Hematopoietic multipotent progenitor cell treated with erythropoietin and hydrocortisone succinate and interleukin-3 and kit ligand, for 6 days (in vitro differentiated cells): ENCODE data around the gene MYO1E.

ENCODE experiments used
- DNase-seq: peaks from one replicate; pipeline ENCODE4 v3.0.0-alpha.2; 2015

MYO1E gene

DNA sequence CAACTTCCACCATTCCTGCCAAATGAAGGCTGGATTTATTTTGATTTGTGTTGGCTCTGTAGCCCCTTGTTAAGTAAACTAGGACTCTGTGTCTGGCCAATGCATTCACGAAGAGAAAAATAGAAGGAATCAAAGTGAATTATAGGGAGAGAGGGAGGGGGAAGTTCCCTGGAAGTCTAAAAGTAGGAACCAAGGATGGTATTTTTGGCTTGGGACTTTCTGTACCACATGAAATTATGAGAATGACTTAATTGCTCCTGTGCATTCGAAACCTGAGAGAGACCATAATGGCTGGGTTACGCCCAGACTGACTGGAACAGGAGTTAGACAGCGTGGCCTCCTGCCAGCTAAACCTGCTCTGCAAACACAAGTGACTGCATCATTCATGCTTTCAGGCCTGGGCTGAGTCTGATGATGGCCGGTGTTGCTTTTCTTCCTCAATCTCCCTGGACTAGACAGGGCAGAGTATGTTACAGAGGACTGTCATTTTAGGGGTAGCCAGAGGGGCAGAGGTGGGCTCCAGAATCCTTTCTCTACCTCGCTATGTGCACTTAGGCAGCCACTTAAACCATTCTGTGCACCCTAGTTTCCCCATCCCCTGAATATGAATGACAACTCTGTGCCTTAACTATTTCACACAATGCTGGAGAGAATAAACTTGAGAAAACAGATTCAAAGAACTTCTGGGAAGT is 58.9 kb downstream of the MYO1E start:
- no peak for DNase-seq

DNA sequence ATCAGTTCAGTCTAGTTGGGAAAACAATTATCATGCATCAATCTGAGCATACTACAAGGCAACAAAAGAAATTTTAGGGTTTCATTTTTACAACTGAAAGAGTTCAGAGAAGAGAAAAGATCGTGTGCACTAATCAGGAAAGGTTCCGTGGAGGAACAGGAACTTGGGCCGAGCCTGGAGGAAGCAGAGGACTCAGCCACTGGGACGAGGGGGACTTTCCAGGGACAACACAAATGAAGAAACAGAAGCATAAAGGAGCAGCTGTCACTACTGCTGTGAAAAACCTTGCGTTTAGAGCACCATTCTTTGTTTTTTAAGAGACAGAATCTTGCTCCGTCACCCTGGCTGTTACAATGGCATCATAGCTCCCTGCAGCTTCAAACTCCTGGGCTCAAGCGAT is 60.5 kb downstream of the MYO1E start:
- no peak for DNase-seq

DNA sequence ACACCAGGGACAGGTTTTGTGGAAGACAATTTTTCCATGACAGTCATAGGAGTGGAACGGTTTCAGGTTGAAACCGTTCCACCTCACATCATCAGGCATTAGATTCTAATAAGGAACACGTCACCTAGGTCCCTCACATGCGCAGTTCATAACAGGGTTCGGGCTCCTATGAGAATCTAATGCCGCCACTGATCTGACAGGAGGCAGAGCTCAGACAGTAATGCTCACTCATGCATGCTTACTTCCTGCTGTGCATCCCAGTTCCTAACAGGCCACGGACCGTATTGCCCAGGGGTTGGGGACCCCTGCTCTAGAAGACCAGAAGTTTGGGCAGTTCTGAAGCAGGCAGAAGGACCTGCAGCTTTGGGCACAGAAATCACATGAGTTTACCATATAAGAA is 61.5 kb downstream of the MYO1E start:
- DNase-seq = no peak

DNA sequence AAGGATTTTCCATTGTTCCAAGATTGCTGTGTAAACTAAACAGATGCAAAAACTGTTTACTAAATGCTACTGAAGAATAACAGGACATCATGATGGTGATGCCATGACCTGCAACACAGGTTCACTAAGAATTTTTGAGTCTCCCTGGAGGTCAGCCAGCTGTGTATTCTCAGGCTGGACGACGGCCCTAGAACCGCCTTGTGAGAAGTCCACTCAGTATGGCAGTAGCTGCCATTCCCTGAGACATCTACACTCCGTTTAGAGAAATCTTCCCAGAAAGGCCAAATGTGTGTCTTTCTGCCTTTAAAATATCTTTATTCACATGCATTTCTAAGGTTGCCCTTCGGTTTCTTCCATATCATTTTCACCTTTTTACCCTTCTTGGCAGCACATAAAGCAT is 63.3 kb downstream of the MYO1E start:
- DNase-seq = no peak

DNA sequence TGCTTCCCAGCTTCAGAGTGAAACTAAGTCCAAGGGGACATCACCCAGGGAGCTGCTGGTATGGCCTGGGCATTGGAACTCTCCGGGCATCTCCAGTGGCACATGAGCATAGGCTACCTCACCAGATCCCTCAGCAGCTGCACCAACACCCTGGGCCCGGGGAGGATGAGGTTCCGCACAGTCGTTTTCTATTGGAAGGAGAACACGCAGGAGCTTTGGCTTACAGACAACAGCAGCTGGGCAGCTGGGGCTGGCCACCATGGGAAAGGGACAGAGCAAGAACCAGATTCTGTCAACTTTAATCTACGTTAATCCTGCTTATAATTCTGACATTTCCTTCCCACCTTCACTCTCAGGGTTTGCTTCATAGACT is 65.5 kb downstream of the MYO1E start:
- no peak for DNase-seq

DNA sequence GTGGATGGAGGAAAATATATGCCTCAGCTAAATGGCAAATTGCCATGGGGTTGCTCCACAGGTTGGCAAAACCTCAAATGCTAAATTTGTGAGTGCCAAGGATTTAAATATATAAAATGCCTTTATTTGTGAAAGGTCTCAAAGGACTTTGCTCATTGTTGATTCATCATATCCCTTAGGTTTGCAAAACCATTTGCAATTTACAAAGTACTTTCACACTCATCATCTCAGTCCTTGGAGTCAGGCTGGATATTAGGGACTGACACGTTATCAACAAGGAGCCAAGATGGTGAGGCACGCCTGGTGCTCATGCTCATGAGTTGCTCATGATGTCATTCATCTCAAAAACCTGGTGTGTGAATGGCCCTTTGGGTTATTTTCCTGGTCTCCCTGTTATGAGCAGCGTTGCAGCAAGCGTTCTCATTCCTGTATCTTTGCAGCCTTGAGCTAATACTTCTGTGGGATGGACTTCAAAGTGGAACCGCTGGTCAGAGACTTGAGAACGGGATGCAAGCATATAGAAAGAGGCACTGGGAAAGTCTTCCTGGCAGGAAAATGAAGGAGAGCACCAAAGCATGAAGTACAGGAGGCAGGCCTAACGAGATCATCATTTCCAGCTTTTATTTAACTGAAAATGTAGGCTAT is 66.0 kb downstream of the MYO1E start:
- DNase-seq = no peak

DNA sequence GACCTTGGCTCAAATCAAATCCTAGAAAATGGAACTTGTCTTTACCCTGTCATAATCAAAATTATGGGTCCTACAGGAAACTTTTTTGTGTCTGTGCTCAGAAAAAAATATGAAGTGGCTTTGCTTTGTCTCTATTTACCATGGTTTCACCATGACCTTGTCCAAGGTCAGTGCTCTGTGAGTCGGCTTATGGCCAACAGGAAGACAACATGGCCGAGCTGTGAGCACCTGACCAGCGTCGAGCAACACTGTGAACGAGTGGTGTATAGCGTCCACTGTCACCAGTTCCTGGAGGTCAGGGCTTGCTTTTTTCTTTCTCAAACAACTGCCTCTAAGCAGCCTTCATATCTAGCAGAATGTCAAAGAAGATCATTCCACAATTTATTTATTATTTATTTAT is 67.9 kb downstream of the MYO1E start:
- no peak for DNase-seq

DNA sequence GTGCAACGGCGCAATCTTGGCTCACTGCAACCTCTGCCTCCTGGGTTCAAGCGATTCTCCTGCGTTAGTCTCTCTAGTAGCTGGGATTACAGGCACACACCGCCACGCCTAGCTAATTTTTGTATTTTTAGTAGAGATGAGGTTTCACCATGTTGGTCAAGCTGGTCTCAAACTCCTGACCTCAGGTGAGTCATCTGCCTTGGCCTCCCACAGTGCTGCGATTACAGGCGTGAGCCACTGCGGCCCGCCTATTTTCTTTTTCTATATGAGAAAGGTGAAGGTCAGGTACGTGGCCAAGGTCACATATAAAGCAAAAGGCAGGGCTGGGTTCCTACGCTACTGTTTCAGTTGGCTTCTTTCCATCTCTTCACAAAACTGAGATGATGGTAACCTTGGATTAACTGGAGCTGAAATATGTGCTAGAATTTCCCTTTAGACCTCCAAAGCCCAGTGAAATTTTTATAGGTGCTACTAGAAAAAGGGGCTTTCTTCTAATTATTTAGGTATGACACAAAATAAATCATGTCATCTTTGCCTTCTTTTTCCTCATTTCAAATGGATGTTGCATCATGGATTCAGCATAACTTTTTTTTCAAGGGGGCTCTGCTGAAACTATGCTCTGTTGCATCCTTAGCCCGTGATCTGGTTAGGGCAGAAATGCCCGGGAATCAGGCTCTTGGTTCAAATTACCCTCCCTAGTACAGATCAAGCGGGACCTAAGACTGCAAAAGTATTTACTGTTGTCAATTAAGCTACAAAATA is 68.5 kb downstream of the MYO1E start:
- DNase-seq = no peak

DNA sequence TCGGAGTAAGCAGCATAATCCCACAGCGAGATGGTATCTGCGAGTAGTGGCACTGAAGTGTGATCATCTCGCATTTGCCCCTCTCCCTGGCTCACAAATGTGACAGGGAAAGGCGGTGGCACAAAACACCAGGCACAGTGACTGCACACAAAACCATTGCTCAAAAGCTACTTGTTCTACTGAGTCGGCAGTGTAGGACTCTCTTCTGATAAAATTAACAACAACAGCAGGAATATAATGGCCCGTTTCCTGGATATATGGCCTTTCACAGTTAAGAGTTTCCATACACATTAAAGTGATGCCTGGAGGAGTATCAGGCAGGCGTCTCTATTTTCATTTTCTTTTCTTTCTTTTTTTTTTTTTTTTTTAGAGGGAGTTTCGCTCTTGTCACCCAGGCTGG is 69.0 kb downstream of the MYO1E start:
- DNase-seq = no peak

DNA sequence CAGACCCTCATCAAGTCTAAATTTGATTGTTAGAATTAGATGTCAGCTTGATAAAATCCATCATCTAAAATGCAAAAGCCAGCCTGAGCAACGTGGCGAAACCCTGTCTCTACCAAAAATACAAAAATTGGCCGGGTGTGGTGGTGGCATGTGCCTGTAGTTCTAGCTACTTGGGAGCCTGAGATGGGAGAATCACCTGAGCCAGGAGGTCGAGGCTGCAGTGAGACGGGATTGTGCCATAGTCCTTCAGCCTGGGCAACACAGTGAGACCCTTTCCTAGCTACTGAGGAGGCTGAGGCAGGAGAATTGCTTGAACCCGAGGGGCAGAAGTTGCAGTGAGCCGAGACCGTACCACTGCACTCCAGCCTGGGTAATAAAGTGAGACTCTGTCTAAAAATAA is 69.5 kb downstream of the MYO1E start:
- no peak for DNase-seq

DNA sequence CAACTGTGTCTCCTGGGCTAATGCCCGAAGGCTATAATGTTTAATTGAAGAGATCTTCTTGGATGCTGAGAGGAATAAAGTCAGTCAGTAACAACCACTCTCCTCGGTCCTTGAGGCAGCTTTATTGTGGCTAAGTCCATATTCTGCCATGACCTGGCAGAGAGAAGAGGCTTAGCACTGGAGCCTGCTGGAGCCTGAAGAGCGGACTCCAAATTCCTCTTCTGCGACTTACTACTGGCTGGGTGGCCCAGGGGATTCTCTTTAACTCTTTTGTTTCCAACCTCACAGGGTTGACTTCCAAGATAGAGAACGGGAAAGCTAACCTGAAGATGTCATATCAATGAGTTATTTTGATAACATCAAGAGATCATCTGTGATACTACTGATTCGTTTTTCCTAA is 71.1 kb downstream of the MYO1E start:
- DNase-seq = no peak

DNA sequence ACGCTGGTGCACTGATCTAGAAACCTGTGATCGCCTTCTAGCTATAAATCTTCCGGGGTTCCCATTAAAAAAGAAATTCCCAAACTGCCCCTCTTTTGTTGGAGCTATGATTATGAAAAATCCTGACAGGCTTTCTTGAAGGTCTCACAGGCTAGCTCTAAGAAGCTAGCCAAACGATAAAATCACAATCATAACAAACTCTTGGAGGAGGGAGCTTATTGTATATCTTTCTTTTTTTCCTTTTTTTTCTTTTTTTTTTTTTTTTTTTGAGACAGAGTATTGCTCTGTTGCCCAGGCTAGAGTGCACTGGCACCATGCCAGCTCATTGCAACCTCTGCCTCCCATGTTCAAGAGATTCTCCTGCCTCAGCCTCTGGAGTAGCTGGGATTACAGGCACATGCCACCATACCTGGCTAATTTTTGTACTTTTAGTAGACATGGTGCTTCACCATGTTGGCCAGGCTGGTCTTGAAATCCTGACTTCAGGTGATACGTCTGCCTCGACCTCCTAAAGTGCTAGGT is 72.0 kb downstream of the MYO1E start:
- DNase-seq = peak; percentile 44

DNA sequence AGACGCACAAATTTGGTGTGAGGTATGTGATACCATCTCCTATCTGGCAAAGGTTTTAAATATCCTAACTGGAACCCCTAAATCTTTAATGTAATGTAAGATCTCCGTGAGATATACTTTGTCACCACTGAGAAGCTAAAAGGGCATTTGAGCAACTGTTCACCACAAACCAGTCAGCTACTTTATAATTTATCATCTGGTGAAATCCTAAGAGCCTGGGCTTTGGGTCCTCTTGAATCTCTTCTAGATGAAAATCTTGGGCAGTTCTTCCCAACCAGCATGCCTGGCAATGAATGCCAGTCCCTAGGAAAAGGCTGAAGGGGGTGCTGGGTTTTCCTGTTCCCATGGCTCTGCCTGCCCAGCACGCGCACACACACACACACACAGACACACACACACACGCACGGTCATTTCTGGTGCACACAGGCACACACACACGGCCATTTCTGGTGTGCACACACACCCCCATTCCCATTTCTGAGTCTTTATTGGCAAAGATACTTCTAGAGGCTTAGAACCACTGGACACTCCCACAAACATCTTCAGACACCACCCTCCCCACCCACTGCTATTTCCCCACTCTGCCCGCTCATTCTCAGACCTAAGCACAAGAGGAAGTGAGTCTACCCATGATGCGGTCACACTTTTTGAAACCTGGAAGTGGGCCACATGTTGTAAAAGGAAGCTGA is 72.6 kb downstream of the MYO1E start:
- DNase-seq = peak; percentile 91

DNA sequence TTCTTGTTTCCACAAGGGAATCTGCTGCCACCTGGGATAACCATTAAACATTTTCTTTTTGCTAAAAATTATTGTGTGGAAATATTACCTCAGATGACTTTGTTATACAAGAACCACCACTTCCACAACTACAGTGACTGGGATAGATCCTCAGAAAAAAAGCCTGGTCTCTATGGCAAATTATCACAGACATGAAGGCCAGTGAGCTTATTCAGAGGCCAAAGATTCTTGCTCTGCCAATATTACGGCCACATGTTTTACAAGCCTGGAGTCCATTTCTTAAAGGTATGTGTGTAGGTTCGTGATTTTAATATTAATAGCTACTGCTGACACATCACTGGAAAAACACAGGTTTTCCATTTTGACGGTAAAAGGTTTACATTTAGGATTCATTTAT is 73.8 kb downstream of the MYO1E start:
- no peak for DNase-seq

DNA sequence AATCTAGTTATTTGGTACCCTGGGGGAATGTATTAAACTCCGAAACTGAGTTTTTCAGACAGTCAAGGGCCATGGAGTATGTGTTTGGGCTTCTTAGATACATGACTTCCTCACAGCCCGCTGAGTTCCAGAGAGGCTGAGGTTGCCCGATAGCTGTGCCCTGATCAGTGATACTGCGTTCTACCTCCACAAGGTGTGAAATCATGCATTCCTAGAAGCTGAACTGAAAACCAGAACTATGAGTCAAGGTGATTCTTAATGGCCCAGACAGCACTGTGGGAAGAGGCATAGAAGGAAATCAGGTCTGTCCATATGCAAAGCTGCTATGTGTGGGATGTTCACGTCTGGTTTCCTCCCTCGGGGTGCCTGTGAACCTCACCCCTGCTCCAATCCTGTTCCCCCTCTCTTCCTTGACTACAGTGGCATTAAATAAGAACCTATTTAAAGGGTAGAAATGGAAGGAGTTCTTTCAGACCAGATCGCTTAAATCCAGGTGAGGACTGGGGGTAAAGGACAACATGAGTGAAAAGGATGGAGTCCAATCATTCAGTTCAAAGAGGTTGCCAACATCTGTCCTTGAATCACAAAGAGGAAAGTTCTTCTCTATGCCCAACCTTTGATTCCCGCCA is 74.3 kb downstream of the MYO1E start:
- DNase-seq = no peak

DNA sequence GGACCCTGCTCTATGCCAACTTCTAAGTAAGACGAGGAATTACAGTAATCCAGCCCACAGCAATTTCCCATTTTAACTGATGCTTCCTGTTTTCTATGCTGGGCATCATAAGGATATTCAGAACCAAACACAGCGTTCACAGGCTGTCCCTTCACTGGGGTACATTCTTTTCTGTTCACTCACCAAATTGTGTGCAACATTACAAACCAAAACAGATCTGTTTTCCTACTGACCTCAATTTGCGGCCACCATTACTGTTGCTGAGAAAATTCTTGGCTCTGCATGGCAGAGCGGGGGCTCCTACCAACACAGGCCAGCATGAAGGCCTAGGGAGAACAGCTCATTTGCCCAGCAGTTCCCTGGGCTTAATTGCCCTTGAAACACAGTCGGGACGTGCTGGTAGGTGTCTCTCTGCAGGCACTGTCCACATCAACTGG is 76.5 kb downstream of the MYO1E start:
- no peak for DNase-seq

DNA sequence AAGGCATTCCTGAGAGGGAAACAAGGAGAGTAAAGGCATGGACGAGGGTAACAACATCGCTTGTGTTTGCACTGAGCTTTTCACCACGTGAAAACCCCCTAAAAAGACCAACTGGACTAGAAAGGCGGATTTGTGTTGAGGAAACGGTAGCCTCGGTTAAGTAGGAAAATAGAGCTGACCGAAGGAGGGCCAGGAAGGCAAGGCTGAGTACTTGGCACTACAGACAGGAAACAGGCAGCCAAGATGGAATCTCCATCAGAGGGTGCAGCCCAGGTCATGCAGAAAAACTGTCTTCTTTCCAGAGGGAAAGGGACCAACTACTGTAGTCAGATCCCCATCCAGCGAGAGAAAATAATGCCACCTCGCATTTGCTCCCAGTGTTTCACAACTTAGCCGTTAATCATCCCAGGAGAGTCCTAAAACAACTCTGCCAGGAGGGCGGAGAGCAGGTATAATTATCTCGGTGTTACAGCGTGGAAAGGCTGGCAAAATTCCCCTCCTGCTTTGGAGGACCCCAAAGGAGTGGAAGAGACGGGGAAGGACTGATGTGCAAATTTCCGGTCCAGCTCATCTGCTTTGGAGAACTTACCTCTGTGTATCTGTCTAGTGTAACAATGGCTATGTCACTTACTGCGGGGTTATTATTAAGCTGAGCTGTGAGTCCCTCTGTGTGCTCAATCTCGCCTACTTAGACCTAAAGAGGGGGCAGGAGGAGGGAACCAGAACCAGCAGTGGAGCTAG is 77.2 kb downstream of the MYO1E start:
- no peak for DNase-seq

DNA sequence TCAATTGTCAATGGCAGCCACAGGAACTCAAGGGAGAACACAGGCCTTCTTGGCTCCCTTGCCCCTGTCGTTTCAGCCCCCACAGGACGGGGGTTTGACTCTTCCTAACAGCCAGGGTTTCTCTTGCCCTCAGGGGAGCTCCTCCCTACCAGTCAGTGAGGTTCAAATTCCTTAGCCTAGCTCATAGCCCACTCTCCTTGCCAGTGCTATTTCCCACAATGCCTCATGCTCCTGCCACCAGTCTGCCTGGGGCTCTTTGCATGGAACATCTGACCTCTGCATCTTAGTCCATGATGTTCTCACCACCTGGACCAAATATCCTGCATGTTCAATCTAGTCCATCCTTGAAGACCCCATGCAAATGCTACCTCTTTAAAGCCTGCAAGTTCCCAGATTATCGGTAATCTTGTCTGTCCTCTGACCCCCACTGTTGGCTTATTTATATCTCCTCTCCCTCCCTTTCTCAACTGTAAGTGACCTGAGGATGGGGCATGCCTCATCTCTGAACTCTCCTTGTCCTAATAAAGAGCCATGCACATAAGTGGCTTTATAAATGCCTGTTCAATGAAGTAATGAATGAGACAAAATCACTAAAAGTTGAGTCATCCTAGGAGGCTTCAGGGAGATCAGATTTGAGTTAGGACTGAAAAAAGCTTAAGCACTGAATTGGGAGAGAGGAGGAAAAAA is 78.0 kb downstream of the MYO1E start:
- DNase-seq = no peak

DNA sequence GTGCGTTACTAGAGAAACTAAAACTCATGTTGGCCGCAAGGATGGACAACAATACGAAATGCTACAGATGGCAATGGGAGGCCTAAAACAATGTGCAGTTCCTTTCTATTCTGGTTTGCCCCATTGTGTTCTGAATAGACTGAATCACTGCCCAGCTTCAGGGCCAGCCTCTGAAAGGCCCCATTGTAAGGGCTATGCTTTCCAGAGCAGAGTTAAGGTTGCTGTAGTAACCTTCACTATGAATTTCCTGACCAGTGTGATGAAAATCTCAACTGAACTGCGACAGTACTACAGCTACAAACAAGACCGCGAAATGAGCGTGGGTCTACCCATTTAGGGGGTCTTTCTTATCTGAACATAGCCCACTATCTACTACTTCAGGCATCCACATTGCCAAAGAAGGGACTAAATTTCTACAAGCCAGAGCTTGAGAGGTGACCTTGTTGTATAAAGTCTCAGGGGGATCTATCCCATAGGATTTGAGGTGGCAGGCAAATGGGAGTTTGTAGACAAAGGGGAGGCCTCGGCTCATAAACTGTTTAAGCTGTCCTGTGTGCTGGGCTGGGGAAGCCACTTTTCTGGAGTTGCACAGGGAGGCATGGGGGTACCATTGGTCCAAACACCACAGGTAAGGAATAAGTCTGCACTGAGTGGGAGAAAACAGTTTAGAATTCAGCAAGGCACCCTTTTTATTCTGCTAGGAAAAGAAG is 80.1 kb downstream of the MYO1E start:
- DNase-seq = no peak

DNA sequence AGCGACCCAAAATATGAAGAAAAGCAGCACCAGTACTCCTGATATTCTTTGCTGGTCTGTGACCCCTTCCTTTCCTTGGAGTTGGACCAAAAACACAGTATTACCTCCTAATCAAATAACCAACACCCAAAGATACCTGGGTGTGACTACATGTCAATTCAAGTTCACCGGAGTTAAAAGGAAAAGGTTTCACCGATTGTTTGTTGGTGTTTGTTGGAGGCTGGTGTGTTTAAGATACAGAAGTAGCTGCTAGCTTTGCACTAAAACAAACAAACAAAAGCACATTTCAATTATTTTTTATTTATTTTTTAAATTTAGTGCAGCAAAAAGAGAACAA is 81.5 kb downstream of the MYO1E start:
- DNase-seq = no peak
